Measurements from ENCODE around the gene WNT5B.

- TF ChIP-seq CTCF (IDR thresholded peaks at IDR 0.05; ENCODE audit: insufficient read depth, low read length, poor library complexity, severe bottlenecking), result no peak
- TF ChIP-seq EZH2phosphoT487 (conservative IDR thresholded peaks at IDR 0.05; ENCODE audit: low read length), result no peak
Observed at GRCh38 chr12:1656902-1657301, 27.9 kb downstream of the WNT5B start.
